Glutamatergic neuron (in vitro differentiated cells): Measurements from ENCODE around the gene TLCD3B. TPM values are rescaled to one million over a fixed set of nuclear protein-coding genes. Genes with fewer than 3 reads are reported as not detected.

ENCODE experiments used
- DNase-seq: peaks from one replicate; pipeline ENCODE4 v3.0.0; 2022
- H3K27ac Mint-ChIP-seq: one replicate; pipeline ENCODE4 v1.8.0; 2020; ENCODE audit warnings: mild to moderate bottlenecking, mixed read lengths, inconsistent platforms; ENCODE audit not compliant: unreplicated experiment
- H3K27me3 Mint-ChIP-seq: one replicate; pipeline ENCODE4 v1.8.0; 2020; ENCODE audit warnings: mild to moderate bottlenecking, moderate library complexity, mixed read lengths, inconsistent platforms; ENCODE audit not compliant: unreplicated experiment
- H3K36me3 Mint-ChIP-seq: one replicate; pipeline ENCODE4 v1.8.0; 2020; ENCODE audit warnings: mild to moderate bottlenecking, mixed read lengths, inconsistent platforms; ENCODE audit not compliant: unreplicated experiment
- H3K4me1 Mint-ChIP-seq: one replicate; pipeline ENCODE4 v1.8.0; 2020; ENCODE audit warnings: mild to moderate bottlenecking, low read depth, mixed read lengths, inconsistent platforms; ENCODE audit not compliant: unreplicated experiment
- H3K4me3 Mint-ChIP-seq: one replicate; pipeline ENCODE4 v1.8.0; 2020; ENCODE audit warnings: mild to moderate bottlenecking, mixed read lengths, inconsistent platforms; ENCODE audit not compliant: unreplicated experiment
- H3K9me3 Mint-ChIP-seq: one replicate; pipeline ENCODE4 v1.8.0; 2020; ENCODE audit warnings: mild to moderate bottlenecking, moderate library complexity, mixed read lengths, inconsistent platforms; ENCODE audit not compliant: unreplicated experiment
- total RNA-seq: library from RNA; stranded (reverse); fragmentation: NEBNext Ultra II Directional; extraction: Animal tissue kit (Norgen Biotek cat#: 25700); gene quantifications from one replicate; pipeline ENCODE4 v1.2.1, GENCODE V29; 2021; ENCODE audit not compliant: unreplicated experiment
- TF ChIP-seq, protein P1 (sequence below): fragments of 200-600 bp; sonication (generic); IDR thresholded peaks from one replicate; pipeline ENCODE4 v1.5.0; 2021; ENCODE audit not compliant: partially characterized antibody, unreplicated experiment

The TLCD3B gene
- total RNA-seq, 1 donor from 2014 or later: 253 TPM

DNA sequence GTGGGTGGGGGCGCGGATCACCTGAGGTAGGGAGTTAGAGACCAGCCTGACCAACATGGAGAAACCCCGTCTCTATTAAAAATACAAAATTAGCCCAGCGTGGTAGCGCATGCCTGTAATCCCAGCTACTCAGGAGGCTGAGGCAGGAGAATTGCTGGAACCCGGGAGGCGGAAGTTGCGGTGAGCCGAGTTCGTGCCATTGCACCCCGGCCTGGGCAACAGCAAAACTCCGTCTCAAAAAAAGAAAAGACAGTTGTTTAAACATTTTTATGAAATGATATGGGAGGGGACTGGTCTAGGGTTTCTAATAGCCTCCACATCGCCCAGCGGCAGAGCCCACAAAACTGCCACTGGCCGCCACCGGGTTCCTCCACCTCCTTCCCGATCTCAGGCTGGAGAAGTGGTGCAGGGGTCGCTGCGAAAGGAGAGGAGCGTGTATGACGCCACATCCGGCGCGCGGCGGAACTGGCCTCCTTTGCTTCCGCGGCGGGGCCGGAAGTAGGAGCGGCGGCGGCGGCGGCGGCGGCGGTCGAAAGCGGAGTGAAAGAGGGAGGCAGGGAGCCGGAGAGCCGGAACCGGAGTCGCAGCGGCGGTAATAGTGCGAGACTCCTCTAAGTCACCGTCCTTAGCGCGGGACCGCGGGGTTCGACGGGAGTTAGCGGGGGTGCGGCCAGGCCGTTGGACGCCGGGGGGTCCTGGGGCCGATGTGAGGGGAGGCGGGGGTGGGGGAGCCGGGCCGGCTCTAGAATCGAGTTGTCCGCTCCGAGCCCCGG, 44.6 kb upstream of the TLCD3B start, which contains the start of gene PPP4C:
Gene PPP4C, plus strand, starts transcription at position 492 of the 773 bp plus-strand sequence. CDS start 384 bp downstream, outside the sequence.
- Mint-ChIP-seq H3K27ac (peak within 1 kb of the TSS; percentile 55), H3K36me3 (peaks cover 6% of the 10 kb centered on the region), H3K4me3 (peak within 1 kb of the TSS; percentile 92), H3K4me1 (peaks cover 13% of the 10 kb centered on the region), H3K27me3 (peaks cover 6% of the 10 kb centered on the region), H3K9me3 (peaks cover 9% of the 10 kb centered on the region)
- peak; percentile 95 for DNase-seq
- TF ChIP-seq, protein P1, sequence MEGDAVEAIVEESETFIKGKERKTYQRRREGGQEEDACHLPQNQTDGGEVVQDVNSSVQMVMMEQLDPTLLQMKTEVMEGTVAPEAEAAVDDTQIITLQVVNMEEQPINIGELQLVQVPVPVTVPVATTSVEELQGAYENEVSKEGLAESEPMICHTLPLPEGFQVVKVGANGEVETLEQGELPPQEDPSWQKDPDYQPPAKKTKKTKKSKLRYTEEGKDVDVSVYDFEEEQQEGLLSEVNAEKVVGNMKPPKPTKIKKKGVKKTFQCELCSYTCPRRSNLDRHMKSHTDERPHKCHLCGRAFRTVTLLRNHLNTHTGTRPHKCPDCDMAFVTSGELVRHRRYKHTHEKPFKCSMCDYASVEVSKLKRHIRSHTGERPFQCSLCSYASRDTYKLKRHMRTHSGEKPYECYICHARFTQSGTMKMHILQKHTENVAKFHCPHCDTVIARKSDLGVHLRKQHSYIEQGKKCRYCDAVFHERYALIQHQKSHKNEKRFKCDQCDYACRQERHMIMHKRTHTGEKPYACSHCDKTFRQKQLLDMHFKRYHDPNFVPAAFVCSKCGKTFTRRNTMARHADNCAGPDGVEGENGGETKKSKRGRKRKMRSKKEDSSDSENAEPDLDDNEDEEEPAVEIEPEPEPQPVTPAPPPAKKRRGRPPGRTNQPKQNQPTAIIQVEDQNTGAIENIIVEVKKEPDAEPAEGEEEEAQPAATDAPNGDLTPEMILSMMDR: peak; percentile 29

DNA sequence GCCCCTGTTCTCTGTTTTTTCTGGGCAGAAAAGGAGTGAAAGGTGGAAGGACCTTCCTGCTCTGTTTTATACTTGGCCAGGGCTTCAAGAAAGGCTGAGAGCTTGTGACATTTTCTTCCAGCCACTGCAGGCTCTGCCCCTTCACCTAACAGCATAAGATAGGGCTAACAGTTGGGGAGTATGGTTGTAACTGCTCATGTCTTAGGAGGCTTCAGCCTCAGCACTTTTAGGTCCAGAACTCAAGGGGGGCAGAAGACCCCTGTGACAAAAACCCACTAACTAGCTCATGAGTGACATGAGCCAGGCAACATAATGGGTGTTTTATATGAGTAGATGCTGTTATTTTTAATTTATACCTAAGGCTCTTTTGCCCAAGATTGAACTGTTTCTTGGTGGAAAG, 39.4 kb upstream of the TLCD3B start:
- TF ChIP-seq, protein P1: no peak
- H3K27ac Mint-ChIP-seq: no peak overlapping the region
- H3K27me3 Mint-ChIP-seq: peaks cover 2% of the 10 kb centered on the region
- DNase-seq: no peak
- H3K4me3 Mint-ChIP-seq: no peak overlapping the region
- peaks cover 6% of the 10 kb centered on the region for H3K4me1 Mint-ChIP-seq
- no peaks in the 10 kb centered on the region for H3K36me3 Mint-ChIP-seq
- no peaks in the 10 kb centered on the region for H3K9me3 Mint-ChIP-seq

DNA sequence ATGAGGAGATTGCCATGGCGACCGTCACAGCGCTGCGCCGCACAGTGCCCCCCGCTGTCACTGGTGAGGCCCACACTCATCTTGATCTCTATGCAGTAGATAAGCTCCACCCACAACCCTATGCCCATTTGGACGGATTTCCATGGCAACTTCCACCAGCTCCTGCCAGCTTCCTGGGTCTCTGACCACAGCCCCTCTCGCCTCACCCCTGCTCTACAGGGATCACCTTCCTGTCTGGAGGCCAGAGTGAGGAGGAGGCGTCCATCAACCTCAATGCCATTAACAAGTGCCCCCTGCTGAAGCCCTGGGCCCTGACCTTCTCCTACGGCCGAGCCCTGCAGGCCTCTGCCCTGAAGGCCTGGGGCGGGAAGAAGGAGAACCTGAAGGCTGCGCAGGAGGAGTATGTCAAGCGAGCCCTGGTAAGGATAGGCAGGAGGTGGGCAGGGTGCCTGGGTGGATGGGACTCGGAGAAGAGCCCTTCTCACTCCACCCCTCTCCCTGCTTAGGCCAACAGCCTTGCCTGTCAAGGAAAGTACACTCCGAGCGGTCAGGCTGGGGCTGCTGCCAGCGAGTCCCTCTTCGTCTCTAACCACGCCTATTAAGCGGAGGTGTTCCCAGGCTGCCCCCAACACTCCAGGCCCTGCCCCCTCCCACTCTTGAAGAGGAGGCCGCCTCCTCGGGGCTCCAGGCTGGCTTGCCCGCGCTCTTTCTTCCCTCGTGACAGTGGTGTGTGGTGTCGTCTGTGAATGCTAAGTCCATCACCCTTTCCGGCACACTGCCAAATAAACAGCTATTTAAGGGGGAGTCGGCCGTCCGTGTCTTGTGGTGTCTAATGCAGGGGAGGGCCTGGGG, 38.8 kb upstream of the TLCD3B start:
- Mint-ChIP-seq H3K27ac (no peak overlapping the region), H3K9me3 (peaks cover under 1% of the 10 kb centered on the region), H3K27me3 (peaks cover 4% of the 10 kb centered on the region), H3K4me1 (peaks cover 6% of the 10 kb centered on the region), H3K4me3 (no peak overlapping the region), H3K36me3 (no peaks in the 10 kb centered on the region)
- no peak for DNase-seq
- TF ChIP-seq, protein P1: no peak

DNA sequence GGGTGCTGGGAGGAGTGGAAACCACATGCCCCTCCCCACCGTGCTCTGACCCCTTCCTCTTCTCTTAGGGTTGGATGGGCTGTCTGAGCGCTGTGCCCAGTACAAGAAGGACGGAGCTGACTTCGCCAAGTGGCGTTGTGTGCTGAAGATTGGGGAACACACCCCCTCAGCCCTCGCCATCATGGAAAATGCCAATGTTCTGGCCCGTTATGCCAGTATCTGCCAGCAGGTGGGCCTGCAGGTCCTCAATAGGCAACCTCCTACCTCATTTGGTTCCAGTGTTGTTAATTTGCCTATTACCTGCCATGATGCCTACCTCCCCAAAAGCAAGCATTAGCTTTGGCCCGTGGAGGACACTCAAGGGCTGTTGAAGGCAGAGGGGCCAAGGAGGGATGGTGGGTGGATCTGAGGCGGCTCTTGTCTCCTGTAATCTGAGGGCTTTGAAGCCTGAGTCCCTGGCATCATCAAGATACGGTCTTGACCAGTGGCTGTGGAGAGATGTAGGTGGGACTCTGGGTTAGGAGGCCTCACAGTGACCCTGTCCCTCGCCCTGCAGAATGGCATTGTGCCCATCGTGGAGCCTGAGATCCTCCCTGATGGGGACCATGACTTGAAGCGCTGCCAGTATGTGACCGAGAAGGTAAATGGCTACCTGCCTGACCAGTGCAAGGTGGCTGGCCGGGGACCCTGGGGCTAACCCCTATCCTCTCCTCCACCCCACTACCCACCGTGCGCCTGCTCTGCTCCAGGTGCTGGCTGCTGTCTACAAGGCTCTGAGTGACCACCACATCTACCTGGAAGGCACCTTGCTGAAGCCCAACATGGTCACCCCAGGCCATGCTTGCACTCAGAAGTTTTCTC, 37.9 kb upstream of the TLCD3B start:
- Mint-ChIP-seq H3K9me3 (peaks cover 4% of the 10 kb centered on the region), H3K27me3 (peaks cover 5% of the 10 kb centered on the region), H3K36me3 (no peaks in the 10 kb centered on the region), H3K27ac (no peak overlapping the region), H3K4me1 (peaks cover 9% of the 10 kb centered on the region), H3K4me3 (no peak overlapping the region)
- peak; percentile 63 for DNase-seq
- TF ChIP-seq, protein P1: peak; percentile 70
